SU-DHL-6 (cell line): Measurements from ENCODE around the gene MORN5.

Source experiments
- H2AFZ ChIP-seq: fragments of 200-600 bp; sonication (generic); 2 replicates; pipeline ENCODE4 v1.6.1; 2014; ENCODE audit warnings: low read depth, mild to moderate bottlenecking, moderate library complexity, mixed read lengths, antibody characterized with exemption, low read length; ENCODE audit not compliant: severe bottlenecking
- H3F3A ChIP-seq: fragments of 200-600 bp; shearing (Covaris generic); 2 replicates; pipeline ENCODE4 v1.6.0; 2016; ENCODE audit warnings: antibody characterized with exemption, mild to moderate bottlenecking; ENCODE audit not compliant: insufficient read depth
- H3K27ac ChIP-seq: fragments of 200-600 bp; sonication (generic); 2 replicates; pipeline ENCODE4 v1.5.1; 2016; ENCODE audit warnings: low read depth, mild to moderate bottlenecking, low read length, moderate library complexity, mixed read lengths
- H3K27me3 ChIP-seq: fragments of 200-600 bp; sonication (generic), shearing (Covaris generic); 2 replicates; pipeline ENCODE4 v1.6.0; 2014; ENCODE audit warnings: mild to moderate bottlenecking, low read length
- H3K36me3 ChIP-seq: fragments of 200-600 bp; sonication (generic); 2 replicates; pipeline ENCODE4 v1.6.1; 2014; ENCODE audit warnings: mild to moderate bottlenecking, low read length, mixed read lengths
- H3K4me2 ChIP-seq: fragments of 300-600, 200-600 bp; shearing (Covaris generic), sonication (generic); 2 replicates; pipeline ENCODE4 v1.6.0; 2014; ENCODE audit warnings: low read length, low read depth, mild to moderate bottlenecking; ENCODE audit not compliant: poor library complexity, severe bottlenecking
- H3K4me3 ChIP-seq: fragments of 200-600 bp; sonication (generic); 2 replicates; pipeline ENCODE4 v1.5.1; 2014; ENCODE audit warnings: antibody characterized with exemption, low read length, mild to moderate bottlenecking, mixed read lengths; ENCODE audit not compliant: insufficient read depth, poor library complexity, severe bottlenecking
- H3K79me2 ChIP-seq: fragments of 200-600 bp; sonication (generic); 2 replicates; pipeline ENCODE4 v1.6.1; 2014; ENCODE audit warnings: mild to moderate bottlenecking, low read length, moderate library complexity; ENCODE audit not compliant: insufficient read depth
- H3K9ac ChIP-seq: fragments of 200-600 bp; sonication (generic); 2 replicates; pipeline ENCODE4 v1.7.0; 2014; ENCODE audit warnings: mild to moderate bottlenecking, low read length
- H3K9me2 ChIP-seq: fragments of 200-600 bp; sonication (generic); replicated peaks from 2 replicates; pipeline ENCODE4 v1.6.1; 2014; ENCODE audit warnings: low read length; ENCODE audit not compliant: insufficient read depth
- H3K9me3 ChIP-seq: fragments of 200-600 bp; sonication (generic); 2 replicates; pipeline ENCODE4 v1.6.1; 2014; ENCODE audit warnings: low read length, mixed read lengths; ENCODE audit not compliant: insufficient read depth
- H4K20me1 ChIP-seq: fragments of 200-600 bp; sonication (generic); 2 replicates; pipeline ENCODE4 v1.6.1; 2014; ENCODE audit warnings: low read depth, mild to moderate bottlenecking, antibody characterized with exemption, low read length, moderate library complexity, mixed read lengths
- CTCF ChIP-seq: fragments of 200-600 bp; sonication (generic); IDR thresholded peaks from one replicate; pipeline ENCODE4 v1.5.1; 2017; ENCODE audit warnings: antibody characterized with exemption, mild to moderate bottlenecking, low read length, moderate library complexity; ENCODE audit not compliant: insufficient read depth, poor library complexity, severe bottlenecking
- EZH2phosphoT487 ChIP-seq: fragments of 200-600 bp; sonication (generic), shearing (Covaris generic); conservative IDR thresholded peaks from 2 replicates; pipeline ENCODE4 v1.6.1; 2018; ENCODE audit warnings: mild to moderate bottlenecking, antibody characterized with exemption, low read length, moderate library complexity, mixed read lengths

The MORN5 gene

GRCh38 chr9:122228191-122228567 lies 68.5 kb downstream of the MORN5 start:
- no peak overlapping the region for H3K4me2 ChIP-seq
- H3K27me3 ChIP-seq: no peaks in the 10 kb centered on the region
- no peak for TF ChIP-seq CTCF
- no peak for TF ChIP-seq EZH2phosphoT487
- no peaks in the 10 kb centered on the region for H4K20me1 ChIP-seq
- no peak overlapping the region for H3K27ac ChIP-seq
- no peaks in the 10 kb centered on the region for H3K36me3 ChIP-seq
- H3K79me2 ChIP-seq: no peaks in the 10 kb centered on the region
- no peak overlapping the region for H3K9ac ChIP-seq
- no peak overlapping the region for H2AFZ ChIP-seq
- no peaks in the 10 kb centered on the region for H3K9me2 ChIP-seq
- no peak overlapping the region for H3K4me3 ChIP-seq
- H3F3A ChIP-seq: no peaks in the 10 kb centered on the region
- no peaks in the 10 kb centered on the region for H3K9me3 ChIP-seq

- no peak within 1 kb of the TSS for H3K9ac ChIP-seq
- H3K9me3 ChIP-seq: no peaks in the 10 kb centered on the region
- H3K27ac ChIP-seq: no peak within 1 kb of the TSS
- H3K4me3 ChIP-seq: no peak within 1 kb of the TSS
- no peak within 1 kb of the TSS for H3K4me2 ChIP-seq
- no peaks in the 10 kb centered on the region for H3K79me2 ChIP-seq
- no peaks in the 10 kb centered on the region for H3K27me3 ChIP-seq
- no peaks in the 10 kb centered on the region for H3K9me2 ChIP-seq
- no peak within 1 kb of the TSS for H2AFZ ChIP-seq
- no peaks in the 10 kb centered on the region for H4K20me1 ChIP-seq
- TF ChIP-seq EZH2phosphoT487: no peak
- no peak for TF ChIP-seq CTCF
- H3K36me3 ChIP-seq: no peaks in the 10 kb centered on the region
- H3F3A ChIP-seq: no peaks in the 10 kb centered on the region
Observed at GRCh38 chr9:122228568-122229484, 69.1 kb downstream of the MORN5 start, which contains the start of gene LHX6. TSS of gene LHX6 (minus strand) at chr9:122228957. CDS start at chr9:122228740, 217 bp downstream.

GRCh38 chr9:122229485-122229837 lies 69.8 kb downstream of the MORN5 start:
- no peak overlapping the region for H3K9ac ChIP-seq
- no peak overlapping the region for H3K4me3 ChIP-seq
- H4K20me1 ChIP-seq: no peaks in the 10 kb centered on the region
- no peaks in the 10 kb centered on the region for H3F3A ChIP-seq
- H3K27ac ChIP-seq: no peak overlapping the region
- no peaks in the 10 kb centered on the region for H3K36me3 ChIP-seq
- no peak for TF ChIP-seq CTCF
- no peak for TF ChIP-seq EZH2phosphoT487
- H3K4me2 ChIP-seq: no peak overlapping the region
- no peaks in the 10 kb centered on the region for H3K79me2 ChIP-seq
- H3K9me3 ChIP-seq: no peaks in the 10 kb centered on the region
- no peaks in the 10 kb centered on the region for H3K27me3 ChIP-seq
- no peak overlapping the region for H2AFZ ChIP-seq
- H3K9me2 ChIP-seq: no peaks in the 10 kb centered on the region
